Muscle layer of duodenum (tissue), 2 donors: ENCODE measurements around the gene FAM241B.

Source experiments
- H3K27ac ChIP-seq: one replicate; pipeline ENCODE4 v1.7.0; 2013; ENCODE audit warnings: mild to moderate bottlenecking, low read length
- H3K27me3 ChIP-seq: one replicate; pipeline ENCODE4 v1.7.0; 2013; ENCODE audit warnings: low read depth, mild to moderate bottlenecking, control low read depth, low read length
- H3K36me3 ChIP-seq, 2 donors: one replicate each; pipeline ENCODE4 v1.7.0; 2013; ENCODE audit warnings: low read length in 2 of 2, control low read depth in 1 of 2, mild to moderate bottlenecking in 1 of 2; ENCODE audit not compliant: insufficient read depth in 2 of 2, control insufficient read depth in 1 of 2
- H3K4me1 ChIP-seq, 2 donors: one replicate each; pipeline ENCODE4 v1.7.0; 2013; ENCODE audit warnings: low read length in 2 of 2, mild to moderate bottlenecking in 2 of 2, control low read depth in 1 of 2, moderate library complexity in 1 of 2; ENCODE audit not compliant: insufficient read depth in 2 of 2, control insufficient read depth in 1 of 2
- H3K4me3 ChIP-seq, 2 donors: one replicate each; pipeline ENCODE4 v1.7.0; 2013; ENCODE audit warnings: low read length in 2 of 2, low read depth in 1 of 2, mild to moderate bottlenecking in 1 of 2
- H3K9me3 ChIP-seq, 2 donors: one replicate each; pipeline ENCODE4 v1.7.0; 2013; ENCODE audit warnings: low read length in 2 of 2, control low read depth in 1 of 2, mild to moderate bottlenecking in 1 of 2; ENCODE audit not compliant: control insufficient read depth in 1 of 2
- donor health status: healthy.

Gene FAM241B

GRCh38 chr10:69635428-69636272 lies 5.6 kb downstream of the FAM241B start:
- Histone ChIP-seq H3K36me3 (no peaks in the 10 kb centered on the region), H3K27me3 (no peaks in the 10 kb centered on the region), H3K27ac (no peak overlapping the region), H3K4me1 (peaks cover 0 to 4% of the 10 kb centered on the region in 2 donors), H3K9me3 (no peaks in the 10 kb centered on the region), H3K4me3 (no peak overlapping the region)

GRCh38 chr10:69636273-69636575 lies 6.2 kb downstream of the FAM241B start:
- Histone ChIP-seq H3K27me3 (no peaks in the 10 kb centered on the region), H3K4me1 (no peaks in the 10 kb centered on the region)

GRCh38 chr10:69636626-69637605 lies 6.9 kb downstream of the FAM241B start:
- no peaks in the 10 kb centered on the region for H3K4me1 ChIP-seq
- no peaks in the 10 kb centered on the region for H3K9me3 ChIP-seq
- no peaks in the 10 kb centered on the region for H3K36me3 ChIP-seq
- H3K27ac ChIP-seq: no peak overlapping the region
- H3K4me3 ChIP-seq: no peak overlapping the region
- H3K27me3 ChIP-seq: no peaks in the 10 kb centered on the region

More at GRCh38 chr10:69636273-69636575, 6.2 kb downstream of the FAM241B start:
- no peaks in the 10 kb centered on the region for H3K36me3 ChIP-seq
- no peak overlapping the region for H3K4me3 ChIP-seq
- no peaks in the 10 kb centered on the region for H3K9me3 ChIP-seq
- H3K27ac ChIP-seq: no peak overlapping the region

- H3K9me3 ChIP-seq: no peaks in the 10 kb centered on the region
- H3K27me3 ChIP-seq: no peaks in the 10 kb centered on the region
- H3K4me3 ChIP-seq: no peak overlapping the region
- H3K36me3 ChIP-seq: no peaks in the 10 kb centered on the region
- H3K27ac ChIP-seq: no peak overlapping the region
- no peaks in the 10 kb centered on the region for H3K4me1 ChIP-seq
Measured at GRCh38 chr10:69638642-69639041, 8.6 kb downstream of the FAM241B start.

- H3K4me3 ChIP-seq: no peak overlapping the region
- H3K27me3 ChIP-seq: no peaks in the 10 kb centered on the region
Measured at GRCh38 chr10:69639291-69640195, 9.5 kb downstream of the FAM241B start.

GRCh38 chr10:69640196-69640980 lies 10.3 kb downstream of the FAM241B start:
- no peaks in the 10 kb centered on the region for H3K27me3 ChIP-seq
- no peak overlapping the region for H3K4me3 ChIP-seq
- no peaks in the 10 kb centered on the region for H3K9me3 ChIP-seq
- no peaks in the 10 kb centered on the region for H3K36me3 ChIP-seq
- no peak overlapping the region for H3K27ac ChIP-seq
- no peaks in the 10 kb centered on the region for H3K4me1 ChIP-seq

More at GRCh38 chr10:69639291-69640195, 9.5 kb downstream of the FAM241B start:
- H3K27ac ChIP-seq: no peak overlapping the region
- no peaks in the 10 kb centered on the region for H3K9me3 ChIP-seq
- no peaks in the 10 kb centered on the region for H3K4me1 ChIP-seq
- no peaks in the 10 kb centered on the region for H3K36me3 ChIP-seq

GRCh38 chr10:69641261-69641980 lies 11.4 kb downstream of the FAM241B start:
- Histone ChIP-seq H3K27ac (no peak overlapping the region), H3K4me3 (no peak overlapping the region), H3K36me3 (no peaks in the 10 kb centered on the region), H3K4me1 (no peaks in the 10 kb centered on the region), H3K27me3 (no peaks in the 10 kb centered on the region), H3K9me3 (no peaks in the 10 kb centered on the region)

- Histone ChIP-seq H3K36me3 (no peaks in the 10 kb centered on the region), H3K27me3 (no peaks in the 10 kb centered on the region), H3K9me3 (no peaks in the 10 kb centered on the region), H3K4me1 (no peaks in the 10 kb centered on the region), H3K4me3 (no peak overlapping the region), H3K27ac (no peak overlapping the region)
Measured at GRCh38 chr10:69642747-69643146, 12.7 kb downstream of the FAM241B start.

- no peaks in the 10 kb centered on the region for H3K27me3 ChIP-seq
- no peaks in the 10 kb centered on the region for H3K9me3 ChIP-seq
- no peak overlapping the region for H3K27ac ChIP-seq
- no peak overlapping the region for H3K4me3 ChIP-seq
- no peaks in the 10 kb centered on the region for H3K4me1 ChIP-seq
- H3K36me3 ChIP-seq: no peaks in the 10 kb centered on the region
Measured at GRCh38 chr10:69643779-69644657, 14.0 kb downstream of the FAM241B start.
